ENCODE results near the gene GULP1.

DNA sequence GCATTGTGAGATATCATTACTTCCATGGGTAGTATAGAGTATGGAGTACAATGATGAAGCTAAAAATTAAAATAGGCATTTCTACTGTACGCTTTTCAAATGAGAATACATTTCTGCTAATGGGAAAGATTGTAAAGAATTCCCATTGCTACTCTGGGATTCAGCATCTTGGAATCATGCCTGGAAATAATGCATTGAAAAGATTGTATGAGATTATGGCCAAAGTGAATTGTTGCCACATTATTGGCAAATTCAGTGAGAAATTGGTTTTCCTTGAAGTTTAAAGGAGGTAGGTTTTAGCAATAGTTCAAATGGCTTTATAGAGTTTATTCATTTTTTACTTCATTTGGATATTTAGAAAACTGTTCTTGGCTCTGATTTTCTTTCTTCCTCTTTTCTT is 157.9 kb downstream of the GULP1 start:
- TF ChIP-seq EGR1 (IDR thresholded peaks at IDR 0.05): no peak
- no peak for TF ChIP-seq MAX (IDR thresholded peaks at IDR 0.05)
- no peak for TF ChIP-seq EP300 (IDR thresholded peaks at IDR 0.05; ENCODE audit: borderline replicate concordance)
- TF ChIP-seq FOXM1 (IDR thresholded peaks at IDR 0.05; ENCODE audit: borderline replicate concordance, low read depth): no peak
- no peak for TF ChIP-seq TCF12 (IDR thresholded peaks at IDR 0.05; ENCODE audit: low read depth)
- no peak for TF ChIP-seq USF1 (IDR thresholded peaks at IDR 0.05)
- no peak for TF ChIP-seq YY1 (IDR thresholded peaks at IDR 0.05; ENCODE audit: low read depth)
- no peak for TF ChIP-seq CEBPB (IDR thresholded peaks at IDR 0.05)
- TF ChIP-seq, protein P1, sequence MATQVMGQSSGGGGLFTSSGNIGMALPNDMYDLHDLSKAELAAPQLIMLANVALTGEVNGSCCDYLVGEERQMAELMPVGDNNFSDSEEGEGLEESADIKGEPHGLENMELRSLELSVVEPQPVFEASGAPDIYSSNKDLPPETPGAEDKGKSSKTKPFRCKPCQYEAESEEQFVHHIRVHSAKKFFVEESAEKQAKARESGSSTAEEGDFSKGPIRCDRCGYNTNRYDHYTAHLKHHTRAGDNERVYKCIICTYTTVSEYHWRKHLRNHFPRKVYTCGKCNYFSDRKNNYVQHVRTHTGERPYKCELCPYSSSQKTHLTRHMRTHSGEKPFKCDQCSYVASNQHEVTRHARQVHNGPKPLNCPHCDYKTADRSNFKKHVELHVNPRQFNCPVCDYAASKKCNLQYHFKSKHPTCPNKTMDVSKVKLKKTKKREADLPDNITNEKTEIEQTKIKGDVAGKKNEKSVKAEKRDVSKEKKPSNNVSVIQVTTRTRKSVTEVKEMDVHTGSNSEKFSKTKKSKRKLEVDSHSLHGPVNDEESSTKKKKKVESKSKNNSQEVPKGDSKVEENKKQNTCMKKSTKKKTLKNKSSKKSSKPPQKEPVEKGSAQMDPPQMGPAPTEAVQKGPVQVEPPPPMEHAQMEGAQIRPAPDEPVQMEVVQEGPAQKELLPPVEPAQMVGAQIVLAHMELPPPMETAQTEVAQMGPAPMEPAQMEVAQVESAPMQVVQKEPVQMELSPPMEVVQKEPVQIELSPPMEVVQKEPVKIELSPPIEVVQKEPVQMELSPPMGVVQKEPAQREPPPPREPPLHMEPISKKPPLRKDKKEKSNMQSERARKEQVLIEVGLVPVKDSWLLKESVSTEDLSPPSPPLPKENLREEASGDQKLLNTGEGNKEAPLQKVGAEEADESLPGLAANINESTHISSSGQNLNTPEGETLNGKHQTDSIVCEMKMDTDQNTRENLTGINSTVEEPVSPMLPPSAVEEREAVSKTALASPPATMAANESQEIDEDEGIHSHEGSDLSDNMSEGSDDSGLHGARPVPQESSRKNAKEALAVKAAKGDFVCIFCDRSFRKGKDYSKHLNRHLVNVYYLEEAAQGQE (IDR thresholded peaks at IDR 0.05; ENCODE audit: low read depth): no peak
- no peak for TF ChIP-seq RAD21 (IDR thresholded peaks at IDR 0.05; ENCODE audit: low read depth)
- no peak for TF ChIP-seq CREB1 (IDR thresholded peaks at IDR 0.05; ENCODE audit: low read depth)
- no peak for TF ChIP-seq TEAD4 (IDR thresholded peaks at IDR 0.05)

Data from Ishikawa (cell line).